ENCODE results near the gene PSMD6.

DNA sequence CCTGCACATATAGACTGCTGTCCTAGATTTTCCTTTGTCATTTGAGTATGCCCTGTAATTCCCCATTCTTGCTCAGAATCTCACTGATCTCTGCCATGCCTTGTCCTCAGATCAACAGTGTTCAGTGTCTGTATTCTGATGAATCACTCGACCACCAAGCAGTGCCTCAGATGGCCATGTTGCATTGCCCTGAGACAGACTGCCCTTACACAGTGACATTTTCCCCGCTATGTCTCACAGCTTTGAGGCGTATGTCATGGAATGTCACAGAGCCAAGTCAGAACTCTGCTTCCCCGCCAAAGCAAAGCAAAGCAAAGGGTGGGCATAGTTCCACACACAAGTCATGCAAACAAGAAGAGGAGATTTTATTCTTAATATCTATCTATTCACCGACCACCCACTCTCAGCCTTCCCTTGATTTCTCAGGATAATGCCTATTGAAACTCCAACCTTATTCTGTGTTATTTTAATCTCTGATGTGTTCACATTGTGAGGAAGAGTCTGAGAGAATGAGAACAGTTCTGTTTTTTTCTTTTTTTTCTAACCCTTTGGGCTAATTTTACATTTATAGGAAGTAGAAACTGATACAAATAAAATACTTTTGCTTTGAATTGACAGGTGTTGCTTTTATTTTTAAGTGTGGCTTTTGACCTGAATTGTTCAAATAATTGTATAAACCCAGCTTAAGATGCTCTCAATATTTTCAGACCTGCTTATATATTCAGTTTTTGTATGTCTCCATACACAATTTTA, 16.9 kb upstream of the PSMD6 start:
- no peak for TF ChIP-seq SUZ12 (IDR thresholded peaks at IDR 0.05; ENCODE audit: extremely low read depth, insufficient read depth, insufficient read length)
- TF ChIP-seq ZNF274 (IDR thresholded peaks at IDR 0.05; ENCODE audit: low read depth, low read length): no peak
- TF ChIP-seq YY1 (IDR thresholded peaks at IDR 0.05; ENCODE audit: insufficient read depth, insufficient read length): no peak

Data from NT2/D1 (cell line).